ENCODE measurements around the gene SYTL3. TPM values are rescaled to one million over a fixed set of nuclear protein-coding genes. Genes with fewer than 3 reads are reported as not detected.
A peak's percentile ranks its signal among the peaks of the same experiment; 100 is the strongest.

SYTL3 gene
- total RNA-seq, 2 donors from 2014 or later: 267 to 353 TPM

GRCh38 chr6:158725704-158726103, 75.8 kb downstream of the SYTL3 start:
- Mint-ChIP-seq H3K9me3 (no peaks in the 10 kb centered on the region), H3K27me3 (ENCODE audit: low read depth) (no peaks in the 10 kb centered on the region), H3K36me3 (ENCODE audit: insufficient read depth in 2 of 2) (peaks cover 33 to 59% of the 10 kb centered on the region in 2 donors), H3K4me1 (ENCODE audit: low read depth) (peaks cover 6% of the 10 kb centered on the region), H3K4me3 (no peak overlapping the region), H3K27ac (peak overlapping the region; percentile 60)
- no peak for DNase-seq
- no peak for ATAC-seq (replicated peaks in 1 of 2)

- peaks cover 0 to 2% of the 10 kb centered on the region in 2 donors for H3K9me3 Mint-ChIP-seq
- DNase-seq (no peak), ATAC-seq (replicated peaks in 1 of 2) (no peak)
- peaks cover 44 to 71% of the 10 kb centered on the region in 2 donors for H3K36me3 Mint-ChIP-seq (ENCODE audit: insufficient read depth in 2 of 2)
- no peaks in the 10 kb centered on the region for H3K27me3 Mint-ChIP-seq (ENCODE audit: low read depth)
- H3K4me1 Mint-ChIP-seq (ENCODE audit: low read depth): no peaks in the 10 kb centered on the region
- no peak overlapping the region for H3K4me3 Mint-ChIP-seq
- peak overlapping the region; percentile 61 for H3K27ac Mint-ChIP-seq
Observed at GRCh38 chr6:158729906-158730540, 80.2 kb downstream of the SYTL3 start.

GRCh38 chr6:158730541-158730907, 80.7 kb downstream of the SYTL3 start:
- Mint-ChIP-seq H3K4me3 (no peak overlapping the region), H3K27ac (peak overlapping the region; percentile 61)

GRCh38 chr6:158735009-158735408, 85.2 kb downstream of the SYTL3 start:
- H3K36me3 Mint-ChIP-seq (ENCODE audit: insufficient read depth in 2 of 2): peaks cover 35 to 81% of the 10 kb centered on the region in 2 donors
- H3K27me3 Mint-ChIP-seq (ENCODE audit: low read depth): no peaks in the 10 kb centered on the region
- peaks cover 5% of the 10 kb centered on the region for H3K4me1 Mint-ChIP-seq (ENCODE audit: low read depth)
- H3K9me3 Mint-ChIP-seq: peaks cover 0 to 6% of the 10 kb centered on the region in 2 donors
- H3K27ac Mint-ChIP-seq: peak overlapping the region; percentile 18
- ATAC-seq (replicated peaks in 1 of 2) (no peak), DNase-seq (no peak)
- H3K4me3 Mint-ChIP-seq: no peak overlapping the region

More at GRCh38 chr6:158730541-158730907, 80.7 kb downstream of the SYTL3 start:
- DNase-seq (no peak), ATAC-seq (replicated peaks in 1 of 2) (no peak)
- H3K9me3 Mint-ChIP-seq: peaks cover 0 to 2% of the 10 kb centered on the region in 2 donors
- H3K36me3 Mint-ChIP-seq (ENCODE audit: insufficient read depth in 2 of 2): peaks cover 41 to 71% of the 10 kb centered on the region in 2 donors
- H3K4me1 Mint-ChIP-seq (ENCODE audit: low read depth): no peaks in the 10 kb centered on the region
- H3K27me3 Mint-ChIP-seq (ENCODE audit: low read depth): no peaks in the 10 kb centered on the region

- no peak overlapping the region for H3K4me3 Mint-ChIP-seq
- no peaks in the 10 kb centered on the region for H3K27me3 Mint-ChIP-seq (ENCODE audit: low read depth)
- peaks cover 29 to 78% of the 10 kb centered on the region in 2 donors for H3K36me3 Mint-ChIP-seq (ENCODE audit: insufficient read depth in 2 of 2)
- no peak for ATAC-seq (replicated peaks in 1 of 2)
- H3K9me3 Mint-ChIP-seq: peaks cover 0 to 4% of the 10 kb centered on the region in 2 donors
- H3K27ac Mint-ChIP-seq: no peak overlapping the region
- no peak for DNase-seq
- peaks cover 5% of the 10 kb centered on the region for H3K4me1 Mint-ChIP-seq (ENCODE audit: low read depth)
Observed at GRCh38 chr6:158737082-158737709, 87.3 kb downstream of the SYTL3 start.

- peak overlapping the region; percentile 15 for H3K27ac Mint-ChIP-seq
- ATAC-seq (replicated peaks in 1 of 2) (peak; percentile 34 to 49), DNase-seq (no peak)
Observed at GRCh38 chr6:158737710-158738615, 88.1 kb downstream of the SYTL3 start.

GRCh38 chr6:158739673-158740072, 89.8 kb downstream of the SYTL3 start:
- Mint-ChIP-seq H3K4me3 (no peak overlapping the region), H3K9me3 (peaks cover 0 to 4% of the 10 kb centered on the region in 2 donors), H3K27ac (no peak overlapping the region), H3K36me3 (ENCODE audit: insufficient read depth in 2 of 2) (peaks cover 25 to 76% of the 10 kb centered on the region in 2 donors), H3K27me3 (ENCODE audit: low read depth) (no peaks in the 10 kb centered on the region), H3K4me1 (ENCODE audit: low read depth) (peaks cover 5% of the 10 kb centered on the region)
- ATAC-seq (replicated peaks in 1 of 2) (no peak), DNase-seq (no peak)

More at GRCh38 chr6:158737710-158738615, 88.1 kb downstream of the SYTL3 start:
- peaks cover 25 to 73% of the 10 kb centered on the region in 2 donors for H3K36me3 Mint-ChIP-seq (ENCODE audit: insufficient read depth in 2 of 2)
- no peak overlapping the region for H3K4me3 Mint-ChIP-seq
- H3K4me1 Mint-ChIP-seq (ENCODE audit: low read depth): peaks cover 5% of the 10 kb centered on the region
- no peaks in the 10 kb centered on the region for H3K27me3 Mint-ChIP-seq (ENCODE audit: low read depth)
- peaks cover 0 to 4% of the 10 kb centered on the region in 2 donors for H3K9me3 Mint-ChIP-seq

GRCh38 chr6:158743033-158743651, 93.3 kb downstream of the SYTL3 start:
- no peaks in the 10 kb centered on the region for H3K4me1 Mint-ChIP-seq (ENCODE audit: low read depth)
- H3K36me3 Mint-ChIP-seq (ENCODE audit: insufficient read depth in 2 of 2): peaks cover 23 to 67% of the 10 kb centered on the region in 2 donors
- peak overlapping the region; percentile 35 for H3K27ac Mint-ChIP-seq

GRCh38 chr6:158744986-158745430, 95.2 kb downstream of the SYTL3 start:
- H3K27ac Mint-ChIP-seq: peak overlapping the region; percentile 1
- H3K4me1 Mint-ChIP-seq (ENCODE audit: low read depth): no peaks in the 10 kb centered on the region
- no peaks in the 10 kb centered on the region for H3K27me3 Mint-ChIP-seq (ENCODE audit: low read depth)
- no peaks in the 10 kb centered on the region for H3K9me3 Mint-ChIP-seq
- no peak overlapping the region for H3K4me3 Mint-ChIP-seq
- peaks cover 14 to 62% of the 10 kb centered on the region in 2 donors for H3K36me3 Mint-ChIP-seq (ENCODE audit: insufficient read depth in 2 of 2)
- ATAC-seq (replicated peaks in 1 of 2): no peak
- DNase-seq: no peak

More at GRCh38 chr6:158743033-158743651, 93.3 kb downstream of the SYTL3 start:
- no peak overlapping the region for H3K4me3 Mint-ChIP-seq
- ATAC-seq (replicated peaks in 1 of 2): no peak
- H3K27me3 Mint-ChIP-seq (ENCODE audit: low read depth): no peaks in the 10 kb centered on the region
- peaks cover 0 to 4% of the 10 kb centered on the region in 2 donors for H3K9me3 Mint-ChIP-seq
- no peak for DNase-seq

- peaks cover 11 to 47% of the 10 kb centered on the region in 2 donors for H3K36me3 Mint-ChIP-seq (ENCODE audit: insufficient read depth in 2 of 2)
- H3K27ac Mint-ChIP-seq: peak overlapping the region; percentile 35
- no peak for DNase-seq
- H3K4me1 Mint-ChIP-seq (ENCODE audit: low read depth): no peaks in the 10 kb centered on the region
- ATAC-seq (replicated peaks in 1 of 2): no peak
- no peaks in the 10 kb centered on the region for H3K9me3 Mint-ChIP-seq
- no peaks in the 10 kb centered on the region for H3K27me3 Mint-ChIP-seq (ENCODE audit: low read depth)
- no peak overlapping the region for H3K4me3 Mint-ChIP-seq
Observed at GRCh38 chr6:158751224-158751623, 101.4 kb downstream of the SYTL3 start.

GRCh38 chr6:158751921-158752320, 102.1 kb downstream of the SYTL3 start:
- DNase-seq: no peak
- Mint-ChIP-seq H3K4me1 (ENCODE audit: low read depth) (no peaks in the 10 kb centered on the region), H3K27me3 (ENCODE audit: low read depth) (no peaks in the 10 kb centered on the region), H3K27ac (no peak overlapping the region), H3K9me3 (no peaks in the 10 kb centered on the region), H3K36me3 (ENCODE audit: insufficient read depth in 2 of 2) (peaks cover 11 to 44% of the 10 kb centered on the region in 2 donors), H3K4me3 (no peak overlapping the region)
- ATAC-seq (replicated peaks in 1 of 2): no peak

- no peaks in the 10 kb centered on the region for H3K4me1 Mint-ChIP-seq (ENCODE audit: low read depth)
- no peak for DNase-seq
- peaks cover 11 to 48% of the 10 kb centered on the region in 2 donors for H3K36me3 Mint-ChIP-seq (ENCODE audit: insufficient read depth in 2 of 2)
- H3K4me3 Mint-ChIP-seq: no peak overlapping the region
- H3K9me3 Mint-ChIP-seq: no peaks in the 10 kb centered on the region
- no peak overlapping the region for H3K27ac Mint-ChIP-seq
- no peak for ATAC-seq (replicated peaks in 1 of 2)
- no peaks in the 10 kb centered on the region for H3K27me3 Mint-ChIP-seq (ENCODE audit: low read depth)
Observed at GRCh38 chr6:158752613-158753012, 102.8 kb downstream of the SYTL3 start.

Measured in activated T-cell treated with anti-CD3 and anti-CD28 coated beads, Interleukin-2, amount 50 U/mL, for 72 hours (primary cell).